Measurements from ENCODE around the gene PTOV1.

Gene PTOV1

GRCh38 chr19:49850487-49851342 is at the start of gene PTOV1 (continued):
- TF ChIP-seq ZNF292 (tag by site-specific recombination; IDR thresholded peaks at IDR 0.05; ENCODE audit: borderline replicate concordance, low read depth) (no peak), ZNF350 (tag by site-specific recombination; IDR thresholded peaks at IDR 0.05) (no peak), GFI1B (tag by site-specific recombination; IDR thresholded peaks at IDR 0.05) (no peak; the same call in 1 of the 2 replicates), ZNF10 (tag by site-specific recombination; IDR thresholded peaks at IDR 0.05) (peak; percentile 68), ZNF837 (tag by site-specific recombination; IDR thresholded peaks at IDR 0.05) (0 out of 2 replicates have a peak, but pooled peaks have one; percentile 61), ZNF561 (tag by site-specific recombination; IDR thresholded peaks at IDR 0.05; ENCODE audit: borderline replicate concordance) (peak; percentile 97), SP7 (tag by site-specific recombination; IDR thresholded peaks at IDR 0.05) (peak; percentile 87), ZNF501 (tag by site-specific recombination; IDR thresholded peaks at IDR 0.05) (peak; percentile 82; the same call in 1 of the 2 replicates), ZNF785 (tag by site-specific recombination; IDR thresholded peaks at IDR 0.05) (peak; percentile 88; the same call in 1 of the 2 replicates), ZNF140 (tag by site-specific recombination; IDR thresholded peaks at IDR 0.05) (no peak), ZNF366 (tag by site-specific recombination; conservative IDR thresholded peaks at IDR 0.05) (peak; percentile 81), ZNF558 (tag by site-specific recombination; IDR thresholded peaks at IDR 0.05) (no peak)
- TF ChIP-seq, protein P1, sequence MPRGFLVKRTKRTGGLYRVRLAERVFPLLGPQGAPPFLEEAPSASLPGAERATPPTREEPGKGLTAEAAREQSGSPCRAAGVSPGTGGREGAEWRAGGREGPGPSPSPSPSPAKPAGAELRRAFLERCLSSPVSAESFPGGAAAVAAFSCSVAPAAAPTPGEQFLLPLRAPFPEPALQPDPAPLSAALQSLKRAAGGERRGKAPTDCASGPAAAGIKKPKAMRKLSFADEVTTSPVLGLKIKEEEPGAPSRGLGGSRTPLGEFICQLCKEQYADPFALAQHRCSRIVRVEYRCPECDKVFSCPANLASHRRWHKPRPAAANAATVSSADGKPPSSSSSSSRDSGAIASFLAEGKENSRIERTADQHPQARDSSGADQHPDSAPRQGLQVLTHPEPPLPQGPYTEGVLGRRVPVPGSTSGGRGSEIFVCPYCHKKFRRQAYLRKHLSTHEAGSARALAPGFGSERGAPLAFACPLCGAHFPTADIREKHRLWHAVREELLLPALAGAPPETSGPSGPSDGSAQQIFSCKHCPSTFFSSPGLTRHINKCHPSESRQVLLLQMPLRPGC (tag by site-specific recombination; IDR thresholded peaks at IDR 0.05): 0 out of 2 replicates have a peak, but pooled peaks have one; percentile 54
- TF ChIP-seq, protein P2, sequence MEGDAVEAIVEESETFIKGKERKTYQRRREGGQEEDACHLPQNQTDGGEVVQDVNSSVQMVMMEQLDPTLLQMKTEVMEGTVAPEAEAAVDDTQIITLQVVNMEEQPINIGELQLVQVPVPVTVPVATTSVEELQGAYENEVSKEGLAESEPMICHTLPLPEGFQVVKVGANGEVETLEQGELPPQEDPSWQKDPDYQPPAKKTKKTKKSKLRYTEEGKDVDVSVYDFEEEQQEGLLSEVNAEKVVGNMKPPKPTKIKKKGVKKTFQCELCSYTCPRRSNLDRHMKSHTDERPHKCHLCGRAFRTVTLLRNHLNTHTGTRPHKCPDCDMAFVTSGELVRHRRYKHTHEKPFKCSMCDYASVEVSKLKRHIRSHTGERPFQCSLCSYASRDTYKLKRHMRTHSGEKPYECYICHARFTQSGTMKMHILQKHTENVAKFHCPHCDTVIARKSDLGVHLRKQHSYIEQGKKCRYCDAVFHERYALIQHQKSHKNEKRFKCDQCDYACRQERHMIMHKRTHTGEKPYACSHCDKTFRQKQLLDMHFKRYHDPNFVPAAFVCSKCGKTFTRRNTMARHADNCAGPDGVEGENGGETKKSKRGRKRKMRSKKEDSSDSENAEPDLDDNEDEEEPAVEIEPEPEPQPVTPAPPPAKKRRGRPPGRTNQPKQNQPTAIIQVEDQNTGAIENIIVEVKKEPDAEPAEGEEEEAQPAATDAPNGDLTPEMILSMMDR (tag by site-specific recombination; IDR thresholded peaks at IDR 0.05): no peak

- H3K27ac ChIP-seq (ENCODE audit: extremely low read depth, low read depth, low read length): no peak overlapping the region
- CTCF ChIA-PET: no interaction called here
- no peaks in the 10 kb centered on the region for H3K9me3 ChIP-seq (ENCODE audit: control insufficient read depth, insufficient read depth, low read depth, low read length)
- no peak overlapping the region for H3K4me3 ChIP-seq (ENCODE audit: low read depth, low read length)
- H3K36me3 ChIP-seq (ENCODE audit: control insufficient read depth in 2 of 2, insufficient read depth in 1 of 2, low read length in 2 of 2): peaks cover 25 to 73% of the 10 kb centered on the region in 2 experiments; a peak in 2 of 3 replicates
- H3K4me1 ChIP-seq (ENCODE audit: control insufficient read depth, insufficient read depth, low read length): no peaks in the 10 kb centered on the region
- POLR2A ChIA-PET: no interaction called here
- TF ChIP-seq ZFP3 (tag by site-specific recombination; IDR thresholded peaks at IDR 0.05; ENCODE audit: low read depth) (no peak), ZBTB8A (tag by site-specific recombination; IDR thresholded peaks at IDR 0.05) (no peak), ZBTB10 (tag by site-specific recombination; IDR thresholded peaks at IDR 0.05) (no peak), TCF7L2 (IDR thresholded peaks at IDR 0.05; ENCODE audit: borderline replicate concordance, low read depth, low read length) (no peak), ZSCAN23 (tag by site-specific recombination; IDR thresholded peaks at IDR 0.05) (no peak), ZNF19 (tag by site-specific recombination; IDR thresholded peaks at IDR 0.05; ENCODE audit: low read depth) (no peak), ZNF558 (tag by site-specific recombination; IDR thresholded peaks at IDR 0.05) (no peak), SETDB1 (IDR thresholded peaks at IDR 0.05; ENCODE audit: insufficient read length, low read length) (no peak), ZNF324 (tag by site-specific recombination; IDR thresholded peaks at IDR 0.05) (no peak), ZNF785 (tag by site-specific recombination; IDR thresholded peaks at IDR 0.05) (no peak), ZNF292 (tag by site-specific recombination; IDR thresholded peaks at IDR 0.05; ENCODE audit: borderline replicate concordance, low read depth) (no peak), GLI4 (tag by site-specific recombination; IDR thresholded peaks at IDR 0.05) (no peak), ZNF354C (tag by site-specific recombination; IDR thresholded peaks at IDR 0.05; ENCODE audit: borderline replicate concordance, low read depth) (no peak), ZNF2 (tag by site-specific recombination; IDR thresholded peaks at IDR 0.05) (no peak), ZNF426 (tag by site-specific recombination; IDR thresholded peaks at IDR 0.05) (no peak), ZNF274 (IDR thresholded peaks at IDR 0.05; ENCODE audit: low read length) (no peak), ZNF274 (tag by site-specific recombination; IDR thresholded peaks at IDR 0.05; ENCODE audit: borderline replicate concordance) (no peak), ZNF302 (tag by site-specific recombination; IDR thresholded peaks at IDR 0.05; ENCODE audit: low read depth) (no peak), ZNF510 (tag by site-specific recombination; IDR thresholded peaks at IDR 0.05; ENCODE audit: insufficient replicate concordance) (no peak)
Measured at GRCh38 chr19:49801401-49801888, 49.5 kb upstream of the PTOV1 start.

Data from HEK293 (cell line).